ENCODE results near the gene NNAT. TPM values are rescaled to one million over a fixed set of nuclear protein-coding genes. Genes with fewer than 3 reads are reported as not detected.

The NNAT gene
- total and polyA plus RNA-seq, 2 experiments from 2014 or later = 0.90 TPM; not detected in 1

GRCh38 chr20:37567331-37567665 is 46.2 kb downstream of the NNAT start:
- no peaks in the 10 kb centered on the region for H3K36me3 ChIP-seq (ENCODE audit: low read depth)
- no peak overlapping the region for H3K9ac ChIP-seq
- H4K20me1 ChIP-seq (ENCODE audit: insufficient read depth) = no peaks in the 10 kb centered on the region
- no peak overlapping the region for H3K4me2 ChIP-seq (ENCODE audit: unreplicated experiment)
- in situ Hi-C loops (cut with MboI) = loop anchor here (5.0 kb wide), 1 partner anchor 430 kb away; no protein-coding TSS in a partner anchor
- TF ChIP-seq EZH2 (IDR thresholded peaks at IDR 0.05; ENCODE audit: insufficient read depth, poor library complexity, severe bottlenecking) (no peak), EZH2phosphoT487 (IDR thresholded peaks at IDR 0.05; ENCODE audit: insufficient read depth, low read depth) (no peak)
- no peaks in the 10 kb centered on the region for H3F3A ChIP-seq (ENCODE audit: insufficient read depth)
- H3K27me3 ChIP-seq (replicated peaks; ENCODE audit: insufficient read depth) = peaks cover 49% of the 10 kb centered on the region
- no peaks in the 10 kb centered on the region for H3K9me2 ChIP-seq (ENCODE audit: insufficient read depth)
- H3K4me3 ChIP-seq = no peak overlapping the region
- H3K79me2 ChIP-seq (ENCODE audit: insufficient read depth) = no peaks in the 10 kb centered on the region
- H2AFZ ChIP-seq = no peak overlapping the region
- H3K9me3 ChIP-seq (ENCODE audit: low read depth) = no peaks in the 10 kb centered on the region
- DNase-seq = no peak
- no peak overlapping the region for H3K27ac ChIP-seq
- 13 to 16% methylated on average over 7 of the region's 7 CpGs for WGBS, 2 experiments (ENCODE audit: low coverage in 1 of 2, low lambda C conversion rate in 2 of 2, missing lambda C conversion rate in 2 of 2)
- H3K4me1 ChIP-seq (ENCODE audit: insufficient read depth) = no peaks in the 10 kb centered on the region

DNA sequence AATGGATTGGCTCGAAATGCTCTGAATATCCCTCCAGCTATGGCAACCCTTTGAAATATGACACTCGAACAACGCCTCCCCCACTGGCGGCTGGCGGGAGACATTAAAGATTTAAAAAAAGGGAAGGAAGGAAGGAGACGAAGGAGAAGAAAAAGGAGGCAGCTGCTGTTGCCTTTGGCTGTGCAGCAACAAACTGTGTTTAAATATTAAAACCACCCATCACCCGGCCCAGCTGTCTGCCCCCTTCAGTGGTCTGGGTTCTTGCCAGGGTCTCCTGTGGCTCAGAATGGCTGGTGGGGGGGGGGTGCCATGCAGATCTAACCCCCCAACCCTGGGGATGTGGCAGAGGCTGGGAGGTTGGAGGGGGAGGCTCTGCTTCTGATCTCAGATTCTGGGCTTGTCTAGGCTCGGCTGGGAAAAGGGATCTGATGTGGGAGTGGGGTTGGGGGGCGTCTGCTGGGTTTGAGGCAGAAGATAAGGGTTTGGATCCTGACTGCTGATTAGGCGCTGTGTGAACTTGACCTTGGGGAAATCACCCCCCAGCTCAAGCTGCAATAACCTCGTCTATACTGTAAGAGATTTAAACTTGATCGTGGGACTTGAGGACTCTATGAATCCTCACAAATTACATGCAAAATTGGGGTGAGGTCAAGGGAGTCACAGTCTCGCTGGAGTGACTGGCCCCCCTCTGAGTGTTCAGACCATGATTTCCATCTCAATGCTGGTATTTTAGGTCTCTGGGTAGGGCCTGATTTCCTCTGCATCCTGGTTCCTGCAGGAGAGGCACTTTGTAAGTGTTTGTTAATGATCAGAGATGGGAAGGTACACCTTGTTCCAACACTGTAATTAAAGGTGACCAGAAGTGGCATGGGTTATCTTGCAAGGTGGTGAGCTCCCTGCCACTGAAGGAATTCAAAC is 46.9 kb downstream of the NNAT start:
- no peaks in the 10 kb centered on the region for H3K79me2 ChIP-seq (ENCODE audit: insufficient read depth)
- WGBS, 2 experiments (ENCODE audit: low coverage in 1 of 2, low lambda C conversion rate in 2 of 2, missing lambda C conversion rate in 2 of 2) = 8 to 9% methylated on average over 13 of the region's 13 CpGs
- H3K27ac ChIP-seq = no peak overlapping the region
- no peak overlapping the region for H3K4me3 ChIP-seq
- H3K4me2 ChIP-seq (ENCODE audit: unreplicated experiment) = no peak overlapping the region
- no peak overlapping the region for H2AFZ ChIP-seq
- no peaks in the 10 kb centered on the region for H3K9me3 ChIP-seq (ENCODE audit: low read depth)
- H3K9me2 ChIP-seq (ENCODE audit: insufficient read depth) = no peaks in the 10 kb centered on the region
- no peaks in the 10 kb centered on the region for H3K36me3 ChIP-seq (ENCODE audit: low read depth)
- TF ChIP-seq EZH2 (IDR thresholded peaks at IDR 0.05; ENCODE audit: insufficient read depth, poor library complexity, severe bottlenecking) = no peak
- TF ChIP-seq EZH2phosphoT487 (IDR thresholded peaks at IDR 0.05; ENCODE audit: insufficient read depth, low read depth) = no peak
- in situ Hi-C loops (cut with MboI) = loop anchor here (5.0 kb wide), 1 partner anchor 429 kb away; no protein-coding TSS in a partner anchor
- H3K9ac ChIP-seq = no peak overlapping the region
- H3K4me1 ChIP-seq (ENCODE audit: insufficient read depth) = no peaks in the 10 kb centered on the region
- H3F3A ChIP-seq (ENCODE audit: insufficient read depth) = no peaks in the 10 kb centered on the region
- DNase-seq = peak; percentile 12
- peaks cover 43% of the 10 kb centered on the region for H3K27me3 ChIP-seq (replicated peaks; ENCODE audit: insufficient read depth)
- H4K20me1 ChIP-seq (ENCODE audit: insufficient read depth) = no peaks in the 10 kb centered on the region

DNA sequence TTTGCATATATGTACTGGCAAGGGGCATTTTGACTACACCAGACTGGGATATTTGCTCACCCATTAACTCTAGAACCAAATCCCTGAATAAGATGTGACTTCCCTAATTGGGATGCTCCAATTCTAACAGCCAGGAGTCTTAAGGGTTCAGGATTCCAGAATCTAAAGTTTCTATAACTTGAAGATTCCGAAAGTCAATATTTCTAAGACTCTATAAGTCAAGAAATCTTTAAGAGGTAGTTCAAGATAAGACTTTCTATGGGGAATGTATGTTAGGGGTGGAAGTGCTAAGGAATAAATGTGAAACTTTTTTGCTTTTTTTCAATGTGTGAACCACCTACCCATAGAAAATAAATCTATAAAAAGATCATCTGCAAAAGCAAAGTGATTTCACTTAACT is 49.4 kb downstream of the NNAT start:
- Histone ChIP-seq H3K79me2 (ENCODE audit: insufficient read depth) (no peaks in the 10 kb centered on the region), H3F3A (ENCODE audit: insufficient read depth) (no peaks in the 10 kb centered on the region), H3K4me2 (ENCODE audit: unreplicated experiment) (no peak overlapping the region), H3K4me1 (ENCODE audit: insufficient read depth) (no peaks in the 10 kb centered on the region), H3K27me3 (replicated peaks; ENCODE audit: insufficient read depth) (peaks cover 32% of the 10 kb centered on the region), H3K27ac (no peak overlapping the region), H3K36me3 (ENCODE audit: low read depth) (no peaks in the 10 kb centered on the region), H3K9me3 (ENCODE audit: low read depth) (no peaks in the 10 kb centered on the region), H4K20me1 (ENCODE audit: insufficient read depth) (no peaks in the 10 kb centered on the region), H3K9me2 (ENCODE audit: insufficient read depth) (no peaks in the 10 kb centered on the region), H2AFZ (no peak overlapping the region), H3K4me3 (no peak overlapping the region), H3K9ac (no peak overlapping the region)
- DNase-seq = no peak
- WGBS, 2 experiments (ENCODE audit: low coverage in 1 of 2, low lambda C conversion rate in 2 of 2, missing lambda C conversion rate in 2 of 2) = 48 to 58% methylated on average over 1 of the region's 1 CpG
- TF ChIP-seq EZH2phosphoT487 (IDR thresholded peaks at IDR 0.05; ENCODE audit: insufficient read depth, low read depth) (no peak), EZH2 (IDR thresholded peaks at IDR 0.05; ENCODE audit: insufficient read depth, poor library complexity, severe bottlenecking) (no peak)
- in situ Hi-C loops (cut with MboI) = no loop called here

- TF ChIP-seq EZH2phosphoT487 (IDR thresholded peaks at IDR 0.05; ENCODE audit: insufficient read depth, low read depth) (no peak), EZH2 (IDR thresholded peaks at IDR 0.05; ENCODE audit: insufficient read depth, poor library complexity, severe bottlenecking) (no peak)
- in situ Hi-C loops (cut with MboI) = no loop called here
Observed at GRCh38 chr20:37571033-37571432, 50.0 kb downstream of the NNAT start.

More at GRCh38 chr20:37571033-37571432, 50.0 kb downstream of the NNAT start:
- no peaks in the 10 kb centered on the region for H3F3A ChIP-seq (ENCODE audit: insufficient read depth)
- no peak overlapping the region for H3K9ac ChIP-seq
- H3K4me2 ChIP-seq (ENCODE audit: unreplicated experiment) = no peak overlapping the region
- H3K4me3 ChIP-seq = no peak overlapping the region
- H3K27me3 ChIP-seq (replicated peaks; ENCODE audit: insufficient read depth) = peaks cover 32% of the 10 kb centered on the region
- H2AFZ ChIP-seq = no peak overlapping the region
- no peaks in the 10 kb centered on the region for H4K20me1 ChIP-seq (ENCODE audit: insufficient read depth)
- H3K9me3 ChIP-seq (ENCODE audit: low read depth) = no peaks in the 10 kb centered on the region
- WGBS, 2 experiments (ENCODE audit: low coverage in 1 of 2, low lambda C conversion rate in 2 of 2, missing lambda C conversion rate in 2 of 2) = 75 to 83% methylated on average over 6 of the region's 6 CpGs
- no peaks in the 10 kb centered on the region for H3K9me2 ChIP-seq (ENCODE audit: insufficient read depth)
- DNase-seq = no peak
- no peaks in the 10 kb centered on the region for H3K4me1 ChIP-seq (ENCODE audit: insufficient read depth)
- H3K79me2 ChIP-seq (ENCODE audit: insufficient read depth) = no peaks in the 10 kb centered on the region
- no peak overlapping the region for H3K27ac ChIP-seq
- no peaks in the 10 kb centered on the region for H3K36me3 ChIP-seq (ENCODE audit: low read depth)

Other genes starting within 250 kb of the NNAT start
- 23.6 and 24.8 TPM in 2 replicates for gene MANBAL, start 231.6 kb upstream of the NNAT start, total RNA-seq (2014; rRNA removed; shearing (Covaris generic))
- gene MANBAL, start 231.6 kb upstream of the NNAT start, polyA plus RNA-seq (2016; fragmentation: Nextera tagmentation; extraction: Ambion mirVana) = 96.3 and 105 TPM in 2 replicates
- 28.6 and 29.8 TPM in 2 replicates for gene SRC, start 175.1 kb upstream of the NNAT start, total RNA-seq (2014; rRNA removed; shearing (Covaris generic))
- 13.9 and 17.0 TPM in 2 replicates for gene SRC, start 175.1 kb upstream of the NNAT start, polyA plus RNA-seq (2016; fragmentation: Nextera tagmentation; extraction: Ambion mirVana)
- 80.0 and 83.7 TPM in 2 replicates for gene BLCAP, start 6.6 kb downstream of the NNAT start, total RNA-seq (2014; rRNA removed; shearing (Covaris generic))
- gene BLCAP, start 6.6 kb downstream of the NNAT start, polyA plus RNA-seq (2016; fragmentation: Nextera tagmentation; extraction: Ambion mirVana) = 97.5 and 100 TPM in 2 replicates
- 22.4 and 25.3 TPM in 2 replicates for gene CTNNBL1, start 172.8 kb downstream of the NNAT start, total RNA-seq (2014; rRNA removed; shearing (Covaris generic))
- gene CTNNBL1, start 172.8 kb downstream of the NNAT start, polyA plus RNA-seq (2016; fragmentation: Nextera tagmentation; extraction: Ambion mirVana) = 49.4 and 53.7 TPM in 2 replicates

All from GM23248 (cell line).